NCI-H526 (cell line): Measurements from ENCODE around the gene MAST4.
A peak's percentile ranks its signal among the peaks of the same experiment; 100 is the strongest.

Experiments used
- DNase-seq, 2 experiments: peaks; one replicate each; lab custom pipeline; 2025; lab: John Stamatoyannopoulos, UW

The MAST4 gene

GRCh38 chr5:67190410-67190809 lies 594.2 kb downstream of the MAST4 start:
- DNase-seq, result no peak

DNA sequence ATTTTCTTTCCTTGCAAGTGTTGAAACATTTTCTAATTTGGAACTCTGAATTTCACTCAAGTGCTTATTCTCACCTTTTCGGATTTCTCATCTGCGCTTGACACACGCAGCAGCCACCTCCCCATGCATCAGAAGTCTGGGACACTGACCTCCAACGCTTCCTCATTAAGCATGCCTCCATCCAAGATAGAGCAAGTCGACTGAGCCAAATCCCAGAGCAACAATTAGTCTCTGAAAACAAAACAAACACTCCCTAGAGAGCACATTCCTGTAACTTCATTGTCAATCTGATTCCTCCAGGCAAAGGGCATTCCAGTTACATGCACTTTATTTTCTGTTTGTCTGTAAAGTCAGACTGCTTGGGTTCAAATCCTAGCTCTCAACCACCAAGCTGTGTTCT lies 594.7 kb downstream of the MAST4 start:
- DNase-seq, result no peak

DNA sequence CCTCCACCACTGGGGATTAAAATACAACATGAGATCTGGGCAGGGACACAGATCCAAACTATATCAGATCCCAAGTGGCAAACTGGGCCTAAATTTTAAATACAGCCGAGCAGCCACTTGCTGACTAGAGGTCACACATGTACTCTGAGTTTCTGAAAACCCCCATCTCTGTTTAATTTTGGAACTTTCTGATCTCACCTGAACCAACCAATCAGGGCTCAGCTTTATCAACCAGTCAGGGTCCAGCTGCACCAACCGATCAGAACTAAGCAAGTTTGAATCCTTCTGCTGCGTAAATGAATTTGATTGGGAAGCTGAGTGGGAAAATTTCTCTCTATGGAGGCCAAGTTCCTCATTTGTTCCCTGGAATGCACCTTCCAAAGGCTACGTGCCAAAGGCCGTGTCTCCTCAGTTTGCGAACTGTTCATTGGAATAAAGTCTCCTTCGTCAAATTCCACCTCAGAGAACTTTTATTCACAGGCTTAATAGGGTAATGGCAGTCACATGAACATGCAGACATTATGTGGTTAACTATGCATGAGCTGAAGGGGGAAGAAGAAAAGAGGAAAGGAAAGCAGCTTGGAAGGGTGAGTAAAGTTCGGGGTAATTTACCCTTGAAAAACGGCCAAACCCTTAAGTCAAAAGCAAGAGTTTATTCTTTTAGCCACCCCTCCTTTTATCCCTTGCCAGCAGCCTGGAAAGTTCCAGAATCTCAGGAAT lies 596.7 kb downstream of the MAST4 start:
- no peak for DNase-seq

DNA sequence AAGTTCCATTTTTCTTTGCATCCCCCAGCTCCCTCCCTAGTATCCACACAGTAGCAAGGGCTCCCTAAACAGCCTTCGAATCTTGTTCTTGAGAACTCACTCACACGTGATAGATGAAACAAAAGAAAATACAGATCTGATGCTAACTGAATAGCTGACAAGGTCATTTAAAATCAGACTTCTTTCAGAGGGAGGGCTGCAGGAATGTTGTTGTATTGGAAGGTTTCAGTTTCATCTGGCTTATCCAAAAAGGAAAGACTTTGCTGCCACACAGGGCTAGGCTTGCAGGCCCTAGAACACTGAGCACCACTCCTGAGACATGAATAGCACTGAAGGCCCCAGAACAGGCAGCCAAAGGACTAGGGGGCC lies 597.2 kb downstream of the MAST4 start:
- no peak for DNase-seq

DNA sequence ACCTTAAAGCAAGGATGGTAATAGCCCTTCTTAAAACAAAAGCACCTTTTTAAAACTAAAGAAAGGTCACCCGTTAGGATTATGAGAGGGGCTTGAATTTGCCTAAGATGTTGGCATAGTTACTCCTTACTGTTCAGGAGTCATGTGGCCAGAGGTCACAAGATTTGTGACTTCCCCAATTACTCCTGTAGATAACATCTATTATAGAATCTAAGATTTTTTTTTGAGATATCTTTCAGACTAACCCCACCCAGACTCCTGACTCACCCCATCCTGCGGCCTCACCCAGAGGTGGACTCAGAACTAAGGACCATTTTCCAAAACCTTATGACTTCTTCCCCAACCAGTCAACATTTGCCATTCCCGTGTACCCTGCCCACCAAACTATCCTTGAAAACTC lies 598.0 kb downstream of the MAST4 start:
- DNase-seq, result no peak

DNA sequence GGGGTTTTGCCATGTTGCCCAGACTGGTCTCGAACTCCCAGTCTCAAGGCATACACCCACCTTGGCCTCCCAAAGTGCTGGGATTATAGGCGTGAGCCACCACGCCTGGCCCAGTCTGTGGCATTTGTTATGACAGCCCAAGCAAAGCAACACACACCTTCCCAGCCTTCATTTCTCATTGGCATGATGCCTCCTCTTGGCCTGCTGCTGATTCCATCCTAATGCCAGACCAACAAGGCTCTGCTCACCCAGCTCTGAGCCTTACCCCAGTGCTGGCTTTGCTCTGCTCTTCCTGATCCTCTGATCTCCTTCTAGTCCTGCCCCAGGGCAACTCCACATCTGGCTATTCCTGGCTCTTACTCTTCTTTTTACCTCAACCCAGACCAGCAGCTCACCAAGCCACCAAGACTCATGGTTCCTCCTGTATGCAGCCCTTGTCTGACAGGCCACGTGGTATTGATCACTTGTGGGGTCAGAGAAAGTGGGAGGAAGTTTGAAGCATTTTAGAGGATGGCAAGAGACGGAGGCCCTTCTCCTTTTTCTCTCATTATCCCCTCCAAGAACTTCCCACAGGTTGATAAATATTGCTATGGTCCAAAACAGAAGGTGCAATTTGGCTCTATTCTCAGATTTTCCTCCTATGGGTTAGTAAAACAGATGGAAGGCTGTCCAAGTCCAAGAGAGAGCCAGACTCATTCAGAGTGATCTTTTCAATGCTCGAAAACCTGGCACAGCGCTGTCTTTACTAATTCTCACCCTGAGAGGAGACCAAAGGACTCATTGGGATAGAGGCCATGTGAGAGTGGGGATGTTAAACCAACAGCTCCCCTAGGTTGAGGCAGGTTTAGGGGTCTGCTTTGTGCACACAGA lies 599.4 kb downstream of the MAST4 start:
- no peak for DNase-seq

GRCh38 chr5:67196537-67197059 lies 600.4 kb downstream of the MAST4 start, which contains the start of gene CD180:
CD180 (minus strand) TSS chr5:67196799; CDS start chr5:67196641, 158 bp downstream.
- DNase-seq, result no peak

DNA sequence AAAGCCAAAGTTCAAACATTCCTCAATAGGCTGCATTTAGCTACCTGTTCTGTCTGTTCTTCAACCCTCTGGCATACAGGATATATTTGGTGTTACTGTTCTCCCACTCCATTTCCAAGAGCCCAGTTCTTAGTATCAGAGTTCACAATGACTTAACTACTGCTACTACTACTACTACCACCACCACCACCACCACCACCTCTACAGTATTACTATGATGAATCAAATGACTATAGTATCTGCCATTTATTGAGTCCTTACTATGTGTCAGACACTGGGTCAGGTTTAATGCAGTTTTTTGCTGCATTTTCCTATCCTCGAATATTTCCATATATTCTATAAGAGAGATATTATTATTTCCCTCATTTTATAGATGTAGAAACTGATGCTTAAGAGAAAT lies 601.3 kb downstream of the MAST4 start:
- no peak for DNase-seq

DNA sequence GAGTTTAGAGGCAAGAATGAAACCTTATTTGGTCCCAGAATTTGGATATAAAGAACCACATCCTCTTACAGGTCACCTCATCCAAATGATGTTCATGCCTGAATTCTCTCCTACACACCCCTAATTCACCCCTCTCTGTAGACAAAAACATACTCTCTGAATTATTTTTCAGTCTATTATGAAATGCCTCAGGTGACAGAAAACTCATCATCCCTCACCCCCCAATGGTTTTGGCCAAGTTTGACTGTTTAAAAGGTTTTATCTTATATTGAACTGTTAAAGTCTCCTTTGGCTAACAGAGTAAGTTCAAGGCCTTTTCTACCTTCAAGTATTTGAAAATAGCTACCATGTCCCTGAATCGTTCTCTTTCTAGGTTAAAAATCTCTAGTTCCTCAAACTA lies 602.7 kb downstream of the MAST4 start:
- no peak for DNase-seq

DNA sequence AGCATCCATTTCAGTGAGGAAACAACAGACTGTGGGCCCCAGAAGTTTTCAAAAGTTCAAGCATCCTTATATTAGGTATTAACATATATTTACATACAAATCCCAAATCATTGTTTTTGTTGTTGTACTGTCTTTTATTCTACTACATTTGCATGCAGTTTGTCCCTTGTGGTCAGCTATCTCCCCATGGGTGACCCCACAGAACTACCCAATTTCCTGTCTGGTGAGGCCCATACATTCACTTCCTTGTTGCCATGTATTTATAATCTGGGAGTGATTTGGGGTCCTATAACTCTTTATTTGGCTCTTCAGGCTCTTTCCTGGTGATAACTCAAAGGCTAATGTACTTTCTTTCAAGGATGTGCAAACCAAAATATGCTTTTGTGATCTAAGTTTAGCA lies 603.7 kb downstream of the MAST4 start:
- no peak for DNase-seq

DNA sequence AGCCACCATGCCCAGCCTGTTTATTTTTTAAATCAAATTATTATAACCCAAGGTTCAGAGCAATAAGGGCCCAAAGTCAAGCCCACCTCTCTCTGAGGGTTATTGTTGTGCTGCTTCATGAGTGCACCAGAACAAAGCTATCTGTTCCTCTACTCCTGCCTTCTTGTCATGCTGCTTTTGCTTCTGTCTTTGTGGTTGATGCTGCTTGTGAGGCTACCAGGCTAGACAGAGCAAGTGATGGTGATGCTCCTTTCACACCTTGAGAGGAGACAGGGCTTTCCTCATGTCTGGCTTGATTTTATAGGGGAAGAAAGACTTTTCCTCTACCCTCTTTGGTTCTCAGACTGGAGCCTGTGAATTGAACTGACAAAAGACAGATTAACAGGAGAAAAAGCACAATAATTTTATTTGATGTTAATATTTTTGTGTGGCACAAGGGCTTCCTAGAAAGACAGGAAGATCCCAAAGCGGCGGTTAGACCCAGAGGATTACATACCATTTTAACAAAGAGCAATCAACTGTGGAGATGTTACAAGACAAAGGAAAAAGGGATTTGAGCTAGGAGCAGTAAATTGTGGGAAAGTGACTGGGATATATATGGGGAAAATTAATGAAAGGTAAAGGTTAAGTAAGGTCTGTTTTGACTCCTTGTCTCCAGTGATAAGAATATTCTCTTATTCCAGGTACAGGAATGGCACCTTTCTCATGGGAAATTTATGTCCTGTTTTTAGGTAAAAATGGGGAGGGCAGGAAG lies 604.8 kb downstream of the MAST4 start:
- no peak for DNase-seq

DNA sequence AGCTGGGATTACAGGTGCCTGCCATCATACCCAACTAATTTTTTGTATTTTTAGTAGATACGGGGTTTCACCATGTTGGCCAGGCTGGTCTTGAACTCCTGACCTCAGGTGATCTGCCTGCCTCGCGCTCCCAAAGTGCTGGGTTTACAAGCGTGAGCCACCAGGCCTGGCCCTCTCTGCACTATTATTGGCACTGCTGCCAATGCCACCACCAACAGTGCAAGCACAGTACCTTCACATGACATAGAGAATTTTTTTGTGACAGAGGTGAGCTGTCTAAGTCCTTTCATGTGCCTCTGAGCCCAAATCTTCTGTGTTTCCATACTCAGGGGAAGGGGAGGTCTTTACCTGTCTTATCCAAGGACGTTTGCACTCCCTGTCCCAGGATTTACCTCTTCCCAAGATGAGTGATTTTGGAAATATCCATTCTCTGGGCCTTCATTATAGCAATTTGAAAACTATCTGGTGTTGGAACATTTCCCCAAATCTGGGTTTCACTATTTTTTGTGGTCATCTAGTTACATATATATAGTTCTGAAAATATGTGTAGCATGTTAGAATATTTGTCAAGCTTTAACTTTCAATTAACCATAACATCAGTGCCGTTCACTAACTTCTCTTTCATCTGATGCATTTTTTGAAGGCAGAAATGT lies 605.8 kb downstream of the MAST4 start:
- no peak for DNase-seq

GRCh38 chr5:67202828-67203227 lies 606.6 kb downstream of the MAST4 start:
- no peak for DNase-seq

DNA sequence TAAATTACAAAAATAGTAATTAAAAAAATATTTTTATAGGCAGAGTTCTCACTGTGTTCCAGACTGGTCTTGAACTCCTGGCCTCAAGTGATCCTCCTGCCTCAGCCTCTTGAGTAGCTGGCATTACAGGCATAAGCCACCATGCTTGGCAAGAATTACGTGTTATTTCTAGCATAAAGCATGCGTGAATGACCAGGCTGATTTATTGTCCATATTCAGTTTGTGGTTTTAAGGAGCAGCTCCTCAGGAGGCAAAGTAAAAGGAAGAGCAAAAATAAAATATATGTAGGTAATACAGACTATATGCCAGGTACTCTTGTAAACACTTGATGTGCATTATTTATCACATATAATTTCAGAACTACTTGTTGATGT lies 607.5 kb downstream of the MAST4 start:
- no peak for DNase-seq

DNA sequence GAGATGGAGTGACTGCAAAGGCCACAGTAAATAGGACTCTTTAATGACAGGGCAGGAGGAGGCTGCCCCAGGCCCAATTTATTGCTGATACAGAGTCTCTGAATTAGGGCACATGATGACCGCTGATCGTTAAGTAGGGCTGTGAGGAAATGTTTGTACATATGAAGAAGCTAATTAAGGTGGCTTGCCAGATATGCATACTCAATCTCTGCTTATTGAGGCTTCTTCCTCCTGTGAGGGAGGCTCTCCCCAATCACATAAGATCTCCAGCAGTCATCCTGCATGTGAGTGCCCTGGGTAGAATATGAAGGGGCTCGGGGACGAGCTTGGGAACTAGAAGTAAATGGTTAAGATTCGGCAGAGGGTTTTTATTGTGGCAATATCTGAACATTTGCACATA lies 608.6 kb downstream of the MAST4 start:
- DNase-seq, result no peak

DNA sequence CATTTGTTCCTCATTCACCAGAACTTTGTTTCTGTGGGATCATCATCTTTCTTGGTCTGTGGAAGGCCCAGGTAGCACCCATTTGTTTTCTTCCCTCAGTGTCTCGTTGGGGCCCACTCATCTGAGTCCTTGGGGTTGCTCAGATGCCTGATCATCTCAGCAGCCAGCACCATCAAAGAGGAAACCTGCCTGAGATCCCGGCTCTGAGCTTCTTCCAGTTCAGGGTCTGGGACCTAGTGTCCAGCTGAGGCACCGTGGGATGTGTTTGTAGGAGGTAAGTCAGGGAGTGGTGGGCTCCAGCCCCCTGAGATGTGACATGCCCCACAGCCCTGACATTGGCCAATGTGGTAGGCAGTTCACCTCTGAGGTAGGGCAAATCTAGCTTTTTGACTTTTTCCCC lies 609.8 kb downstream of the MAST4 start:
- no peak for DNase-seq

DNA sequence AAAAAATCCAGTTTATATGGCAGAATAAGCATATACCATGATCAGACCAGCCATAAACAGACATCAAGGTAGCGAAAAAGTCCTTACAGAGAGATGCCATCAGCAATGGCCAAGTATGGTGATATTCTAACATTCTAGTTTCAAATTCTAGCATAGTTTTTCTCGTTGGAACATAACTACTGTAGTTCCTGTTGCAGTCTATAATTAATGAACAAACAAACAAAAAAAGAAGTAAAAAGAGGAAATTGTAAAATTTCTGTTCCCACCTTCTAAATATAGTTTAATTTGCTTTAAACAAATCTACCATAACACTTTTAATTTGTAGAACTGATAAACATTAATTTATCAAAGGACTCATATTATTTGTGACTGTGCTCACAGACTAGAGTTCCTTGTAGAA lies 610.3 kb downstream of the MAST4 start:
- DNase-seq, result no peak

DNA sequence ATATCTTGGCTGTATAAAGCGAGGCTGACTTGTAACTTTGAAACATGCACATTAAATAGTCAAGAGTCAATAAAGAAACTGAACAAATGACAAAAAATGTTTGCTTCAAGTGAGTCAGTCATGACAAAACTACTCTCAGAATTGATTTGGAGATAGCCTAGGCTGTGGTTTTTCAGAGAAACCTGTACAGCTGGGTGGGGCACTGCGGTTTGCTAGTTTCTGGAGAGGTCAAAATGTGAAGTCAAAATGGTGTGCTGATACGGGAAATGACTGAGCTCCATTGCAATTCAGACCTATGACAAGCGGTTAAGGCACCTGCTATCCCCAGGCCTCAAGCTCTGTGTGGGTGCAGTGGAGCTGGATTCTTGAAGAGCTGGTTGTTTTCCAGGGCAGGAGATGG lies 610.7 kb downstream of the MAST4 start:
- no peak for DNase-seq

DNA sequence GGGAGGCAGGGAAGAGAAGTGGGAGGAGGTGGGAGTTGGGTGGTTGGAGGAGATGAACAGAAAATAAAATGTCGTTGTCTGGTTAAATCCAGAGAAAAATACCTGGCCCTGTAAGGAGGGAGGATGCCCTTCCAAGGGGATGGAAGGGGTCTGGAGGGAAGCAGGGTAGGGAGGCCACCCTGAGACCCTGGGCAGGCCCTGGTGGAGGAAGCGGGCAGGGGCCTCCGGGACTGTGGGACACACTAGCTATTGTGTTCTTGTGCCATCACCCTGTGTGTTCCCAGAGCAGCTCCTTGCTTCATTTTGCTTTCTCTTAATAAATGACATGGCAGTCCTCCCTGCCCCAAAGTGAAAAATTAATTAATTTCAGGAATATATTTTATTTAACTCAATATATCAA lies 612.2 kb downstream of the MAST4 start:
- DNase-seq, result no peak

GRCh38 chr5:67209141-67209771 lies 613.1 kb downstream of the MAST4 start:
- peak; percentile 47 to 83 for DNase-seq

DNA sequence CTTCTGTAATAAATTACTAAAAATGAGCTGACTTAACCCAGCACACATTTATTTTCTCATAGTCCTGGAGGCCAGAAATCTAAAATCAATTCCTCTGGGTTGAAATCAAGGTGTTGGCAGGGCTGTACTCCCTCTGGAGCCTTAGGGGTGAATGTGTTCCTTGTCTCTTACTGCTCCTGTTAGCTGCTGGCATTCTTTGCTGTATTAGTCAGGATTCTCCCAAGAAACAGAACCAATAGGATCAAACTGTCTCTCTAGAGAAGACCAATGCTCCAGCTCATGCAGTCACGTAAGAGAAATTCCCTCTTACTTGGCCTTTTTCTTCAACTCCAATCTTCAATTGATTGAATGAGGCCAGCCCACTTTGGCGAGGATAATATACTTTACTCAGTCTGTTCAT lies 615.7 kb downstream of the MAST4 start:
- DNase-seq, result no peak

DNA sequence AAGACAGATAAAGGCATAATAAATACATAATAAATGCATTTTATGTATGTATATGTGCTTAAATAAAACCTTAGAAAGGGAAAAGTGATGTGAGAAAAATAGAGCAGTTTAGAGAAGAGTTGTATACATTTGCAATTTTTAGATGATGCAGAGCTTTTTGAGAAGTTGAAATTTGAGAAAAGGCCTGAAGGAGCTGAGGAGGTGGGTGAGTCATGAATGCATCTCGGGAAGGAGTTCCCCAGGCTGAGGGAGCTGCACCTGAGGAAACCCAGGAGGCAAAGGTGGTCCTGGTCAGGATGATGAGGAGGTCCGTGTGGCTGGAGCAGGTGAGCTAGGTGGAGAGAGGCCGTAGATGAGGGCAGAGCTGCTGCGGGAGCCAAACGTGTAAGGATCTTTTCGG lies 617.8 kb downstream of the MAST4 start:
- DNase-seq, result no peak
